Measurements from ENCODE around the gene VWA5B1. TPM values are rescaled to one million over a fixed set of nuclear protein-coding genes. Genes with fewer than 3 reads are reported as not detected.

Gene VWA5B1
- total RNA-seq, 1 donor from 2014 or later: not detected

DNA sequence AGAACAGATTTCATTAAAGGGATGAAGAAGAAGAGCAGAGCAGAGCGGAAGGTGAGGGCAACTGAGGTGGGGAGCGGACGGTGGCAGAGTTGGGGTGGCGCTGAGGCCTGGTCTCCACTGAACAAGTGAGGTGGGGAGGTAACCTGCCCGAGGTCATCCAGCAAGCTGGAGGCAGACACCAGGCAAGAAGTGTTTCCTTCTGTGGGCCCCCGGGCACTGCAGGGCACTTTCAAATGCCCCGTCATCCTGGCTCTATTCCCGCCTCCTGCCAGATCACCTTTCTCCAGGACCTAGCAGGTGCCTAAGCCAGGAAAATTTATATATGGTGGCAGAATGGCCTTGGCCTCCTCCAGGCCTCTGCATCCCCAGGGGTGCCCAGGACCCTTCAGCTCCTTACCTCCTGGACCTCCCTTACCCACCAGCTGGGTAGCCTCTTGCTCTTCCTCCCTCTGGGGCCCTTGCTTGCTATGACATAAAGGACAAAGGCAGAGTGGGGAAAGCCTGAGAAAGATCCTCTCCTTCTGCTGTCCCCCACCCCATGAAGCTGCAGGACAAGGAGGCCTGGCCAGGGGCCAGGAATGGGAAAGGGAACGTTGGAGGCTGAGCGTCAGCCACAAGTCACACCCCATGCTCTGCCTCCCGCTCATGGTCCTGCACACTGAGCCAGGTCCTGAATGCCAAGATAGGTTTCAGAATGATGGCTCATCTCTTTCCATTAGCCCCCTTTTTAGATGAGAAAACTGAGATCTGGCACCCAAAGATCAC, 29.0 kb downstream of the VWA5B1 start:
- intact Hi-C loops (cut with DNase I): no loop called here
- H3K9me3 ChIP-seq: no peaks in the 10 kb centered on the region
- H3K4me3 ChIP-seq: no peak overlapping the region
- H3K27ac ChIP-seq: no peak overlapping the region
- no peaks in the 10 kb centered on the region for H3K4me1 ChIP-seq
- TF ChIP-seq POLR2AphosphoS5 (IDR thresholded peaks at IDR 0.05; ENCODE audit: insufficient read depth in 1 of 2, low read depth in 1 of 2): no peak
- TF ChIP-seq, protein P1, sequence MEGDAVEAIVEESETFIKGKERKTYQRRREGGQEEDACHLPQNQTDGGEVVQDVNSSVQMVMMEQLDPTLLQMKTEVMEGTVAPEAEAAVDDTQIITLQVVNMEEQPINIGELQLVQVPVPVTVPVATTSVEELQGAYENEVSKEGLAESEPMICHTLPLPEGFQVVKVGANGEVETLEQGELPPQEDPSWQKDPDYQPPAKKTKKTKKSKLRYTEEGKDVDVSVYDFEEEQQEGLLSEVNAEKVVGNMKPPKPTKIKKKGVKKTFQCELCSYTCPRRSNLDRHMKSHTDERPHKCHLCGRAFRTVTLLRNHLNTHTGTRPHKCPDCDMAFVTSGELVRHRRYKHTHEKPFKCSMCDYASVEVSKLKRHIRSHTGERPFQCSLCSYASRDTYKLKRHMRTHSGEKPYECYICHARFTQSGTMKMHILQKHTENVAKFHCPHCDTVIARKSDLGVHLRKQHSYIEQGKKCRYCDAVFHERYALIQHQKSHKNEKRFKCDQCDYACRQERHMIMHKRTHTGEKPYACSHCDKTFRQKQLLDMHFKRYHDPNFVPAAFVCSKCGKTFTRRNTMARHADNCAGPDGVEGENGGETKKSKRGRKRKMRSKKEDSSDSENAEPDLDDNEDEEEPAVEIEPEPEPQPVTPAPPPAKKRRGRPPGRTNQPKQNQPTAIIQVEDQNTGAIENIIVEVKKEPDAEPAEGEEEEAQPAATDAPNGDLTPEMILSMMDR (IDR thresholded peaks at IDR 0.05): no peak
- TF ChIP-seq POLR2A (IDR thresholded peaks at IDR 0.05): no peak
- DNase-seq (ENCODE audit: extremely low spot score in 2 of 2): no peak
- H3K36me3 ChIP-seq: no peaks in the 10 kb centered on the region
- H3K27me3 ChIP-seq: no peaks in the 10 kb centered on the region

DNA sequence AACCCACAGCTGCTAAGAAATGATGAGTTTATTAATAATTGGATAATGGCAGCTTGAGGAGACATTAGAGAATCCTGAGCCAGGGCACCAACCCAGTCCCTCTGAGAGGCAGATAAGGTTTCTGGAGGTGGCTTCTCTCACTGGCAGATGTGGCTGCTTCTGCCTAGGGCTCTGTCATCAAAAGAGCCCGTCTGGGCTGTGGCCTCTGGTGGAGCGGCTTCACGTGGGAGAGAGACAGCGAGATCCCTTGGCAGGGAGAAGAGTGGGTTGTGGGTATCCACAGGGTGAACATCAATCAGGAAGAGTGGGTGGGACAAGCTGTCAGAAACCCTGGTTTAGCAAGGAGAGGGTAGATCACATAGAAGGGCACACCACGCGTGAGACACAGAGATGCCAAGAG, 30.0 kb downstream of the VWA5B1 start:
- Histone ChIP-seq H3K4me1 (peaks cover 5% of the 10 kb centered on the region), H3K27me3 (no peaks in the 10 kb centered on the region), H3K4me3 (no peak overlapping the region), H3K27ac (no peak overlapping the region), H3K36me3 (no peaks in the 10 kb centered on the region), H3K9me3 (no peaks in the 10 kb centered on the region)
- TF ChIP-seq, protein P1 (IDR thresholded peaks at IDR 0.05): no peak
- TF ChIP-seq POLR2A (IDR thresholded peaks at IDR 0.05) (no peak), POLR2AphosphoS5 (IDR thresholded peaks at IDR 0.05; ENCODE audit: insufficient read depth in 1 of 2, low read depth in 1 of 2) (no peak)
- intact Hi-C loops (cut with DNase I): no loop called here
- DNase-seq (ENCODE audit: extremely low spot score in 2 of 2): no peak

DNA sequence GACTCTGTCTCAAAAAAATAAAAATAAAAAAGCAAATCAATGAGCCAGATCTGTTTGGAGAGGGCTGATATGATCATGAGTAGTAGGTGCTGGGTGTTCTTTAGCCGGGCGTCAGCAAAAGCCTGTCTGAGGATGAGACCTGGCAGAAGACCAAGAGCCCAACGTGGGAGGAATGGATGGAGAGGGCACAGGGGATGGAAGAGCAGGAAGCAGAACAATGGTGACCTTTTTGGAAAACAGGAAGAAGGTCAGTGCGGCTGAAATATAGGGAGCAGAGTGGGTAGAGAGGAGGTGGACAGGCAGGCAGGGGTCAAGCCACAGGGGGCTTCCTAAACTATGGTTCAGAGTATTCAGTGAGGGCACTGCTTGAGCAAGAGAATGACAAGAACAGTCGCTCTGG, 30.9 kb downstream of the VWA5B1 start:
- H3K4me3 ChIP-seq: no peak overlapping the region
- H3K9me3 ChIP-seq: no peaks in the 10 kb centered on the region
- DNase-seq (ENCODE audit: extremely low spot score in 2 of 2): no peak
- H3K27ac ChIP-seq: no peak overlapping the region
- H3K4me1 ChIP-seq: peaks cover 5% of the 10 kb centered on the region
- no peaks in the 10 kb centered on the region for H3K36me3 ChIP-seq
- intact Hi-C loops (cut with DNase I): no loop called here
- H3K27me3 ChIP-seq: no peaks in the 10 kb centered on the region
- no peak for TF ChIP-seq POLR2A (IDR thresholded peaks at IDR 0.05)
- TF ChIP-seq, protein P1 (IDR thresholded peaks at IDR 0.05): no peak
- no peak for TF ChIP-seq POLR2AphosphoS5 (IDR thresholded peaks at IDR 0.05; ENCODE audit: insufficient read depth in 1 of 2, low read depth in 1 of 2)

DNA sequence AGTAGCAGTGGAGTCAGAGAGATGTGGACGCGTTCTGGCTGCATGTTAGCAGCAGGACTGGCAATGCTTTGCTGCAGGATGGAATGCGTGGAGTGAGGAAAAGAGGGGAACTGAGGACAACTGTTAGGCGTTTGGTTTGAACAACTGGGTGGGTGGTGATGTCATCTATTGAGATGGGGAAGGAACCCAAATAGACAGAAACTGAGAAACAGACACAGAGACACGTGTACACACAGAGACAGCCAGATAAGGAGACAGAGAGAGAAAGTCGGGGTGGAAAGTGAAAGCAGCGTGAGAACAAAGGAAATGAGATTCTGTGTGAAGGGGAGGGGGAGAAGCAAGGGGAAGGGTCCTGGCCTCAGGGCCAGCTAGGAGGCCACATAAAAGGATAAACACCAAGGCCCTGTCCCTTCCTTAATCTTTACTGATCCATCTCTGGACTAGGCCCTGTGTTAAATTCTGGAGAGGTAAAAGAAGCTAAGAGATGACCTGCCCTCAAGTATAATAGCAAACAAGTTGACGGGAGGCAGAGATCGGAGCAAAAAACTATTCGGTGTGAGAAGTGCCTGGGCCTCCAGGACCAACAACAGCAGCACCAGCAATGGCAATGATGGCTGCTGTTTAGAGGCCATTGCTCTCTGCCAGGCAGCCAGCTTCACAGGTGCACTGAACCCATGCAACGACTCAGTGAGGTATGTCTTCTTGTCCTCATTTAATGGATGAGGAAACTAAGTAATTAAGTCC, 31.6 kb downstream of the VWA5B1 start:
- Histone ChIP-seq H3K9me3 (no peaks in the 10 kb centered on the region), H3K4me1 (peaks cover 5% of the 10 kb centered on the region), H3K27ac (no peak overlapping the region), H3K36me3 (no peaks in the 10 kb centered on the region), H3K4me3 (no peak overlapping the region), H3K27me3 (no peaks in the 10 kb centered on the region)
- no peak for TF ChIP-seq POLR2A (IDR thresholded peaks at IDR 0.05)
- TF ChIP-seq POLR2AphosphoS5 (IDR thresholded peaks at IDR 0.05; ENCODE audit: insufficient read depth in 1 of 2, low read depth in 1 of 2): no peak
- TF ChIP-seq, protein P1 (IDR thresholded peaks at IDR 0.05): no peak
- intact Hi-C loops (cut with DNase I): no loop called here
- no peak for DNase-seq (ENCODE audit: extremely low spot score in 2 of 2)

Measured in vagina (tissue), 2 donors.